Hematopoietic multipotent progenitor cell treated with erythropoietin and hydrocortisone succinate and interleukin-3 and kit ligand, for 6 days (in vitro differentiated cells): ENCODE results near the gene ZNF486.
"Not testable (repeated sequence)": the region's sequence is repeated elsewhere in the genome, so short reads cannot be mapped to it uniquely, and the experiment has no call there.

Experiments used
- DNase-seq: peaks from one replicate; pipeline ENCODE4 v3.0.0-alpha.2; 2015

The ZNF486 gene

GRCh38 chr19:20237773-20238623, 71.0 kb downstream of the ZNF486 start:
- DNase-seq, result peak; percentile 74

DNA sequence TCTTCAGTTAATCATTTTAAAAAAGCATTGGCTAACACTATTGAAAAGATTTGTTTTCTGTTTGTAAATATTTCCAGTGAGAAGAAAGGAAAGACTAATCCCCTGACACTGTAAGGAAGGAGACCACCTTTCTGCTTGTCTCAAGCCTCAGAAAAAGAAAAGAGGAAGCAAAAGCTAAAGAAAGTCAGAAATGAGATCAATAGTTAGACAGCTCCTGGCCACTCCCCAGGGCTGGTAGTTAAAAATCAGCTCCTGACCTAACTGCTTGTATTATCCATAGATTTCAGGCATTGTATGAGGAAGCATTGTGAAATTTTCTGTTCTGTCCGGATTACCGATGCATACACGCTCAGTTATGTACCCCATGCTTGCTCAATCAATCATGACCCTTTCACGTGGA, 76.6 kb downstream of the ZNF486 start:
- no peak for DNase-seq

DNA sequence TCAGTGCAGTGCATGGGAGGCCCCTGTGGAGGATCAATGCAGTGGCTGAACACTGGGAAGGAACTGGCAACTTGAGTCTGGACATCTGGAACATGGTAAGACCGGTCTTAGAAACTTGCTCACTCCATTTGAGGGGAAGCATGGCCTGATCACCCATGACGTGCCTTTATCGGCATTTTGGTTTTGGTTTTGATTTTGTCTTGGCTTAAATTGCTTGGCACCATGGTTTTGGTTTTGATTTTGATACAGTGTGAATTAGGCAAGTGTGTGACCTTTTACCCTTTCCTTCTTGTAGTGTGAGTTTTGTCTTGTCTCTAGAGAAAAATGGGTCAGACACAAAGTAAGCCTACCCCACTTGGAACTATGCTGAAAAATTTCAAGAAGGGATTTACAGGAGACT, 77.3 kb downstream of the ZNF486 start:
- DNase-seq, result no peak

- DNase-seq, result no peak
Measured at GRCh38 chr19:20245309-20245708, 78.3 kb downstream of the ZNF486 start.

- DNase-seq, result peak; percentile 9
Measured at GRCh38 chr19:20247016-20247683, 80.1 kb downstream of the ZNF486 start.

- not testable (repeated sequence) for DNase-seq
Measured at GRCh38 chr19:20248258-20248657, 81.2 kb downstream of the ZNF486 start.
